HEK293 (cell line): ENCODE data around the gene BIRC7.

Experiments
- CTCF ChIA-PET: fragments of 350-600 bp; formaldehyde crosslinking; extraction: SDS; loops from one replicate; lab custom pipeline; 2021; ENCODE audit warnings: antibody characterized with exemption; lab: Yijun Ruan, JAX
- POLR2A ChIA-PET: fragments of 300-600 bp; formaldehyde crosslinking; extraction: SDS; loops from one replicate; lab custom pipeline; 2020; ENCODE audit warnings: antibody characterized with exemption, inconsistent platforms; lab: Yijun Ruan, JAX
- H3K27ac ChIP-seq: fragments of 200-500 bp; sonication (Bioruptor generic); 2 replicates; pipeline ENCODE4 v1.5.1; 2014; ENCODE audit warnings: low read depth, low read length, control low read depth, inconsistent platforms; ENCODE audit errors: extremely low read depth
- H3K36me3 ChIP-seq, 2 experiments: fragments of 200-500 bp in 1 of 2; sonication (Bioruptor generic) in 1 of 2; 1 replicate in 1 of 2; 2 replicates in 1 of 2; pipeline ENCODE4 v1.5.1; 2014 to 2017; ENCODE audit warnings: inconsistent platforms in 2 of 2, low read length in 2 of 2; ENCODE audit not compliant: control insufficient read depth in 2 of 2, insufficient read depth in 1 of 2
- H3K4me1 ChIP-seq: fragments of 200-500 bp; sonication (Bioruptor generic); 2 replicates; pipeline ENCODE4 v1.5.1; 2014; ENCODE audit warnings: mild to moderate bottlenecking, low read length, inconsistent platforms; ENCODE audit not compliant: control insufficient read depth, insufficient read depth
- H3K4me3 ChIP-seq: 2 replicates; pipeline ENCODE4 v1.5.1; 2011; ENCODE audit warnings: low read depth, mild to moderate bottlenecking, control low read depth, low read length, moderate library complexity
- H3K9me3 ChIP-seq: fragments of 200-500 bp; sonication (Bioruptor generic); 2 replicates; pipeline ENCODE4 v1.5.1; 2014; ENCODE audit warnings: low read depth, low read length, inconsistent platforms; ENCODE audit not compliant: control insufficient read depth, insufficient read depth
- MZF1 ChIP-seq: fragments of 450-650 bp; formaldehyde crosslinking; IDR thresholded peaks from 2 replicates; pipeline ENCODE4 v1.5.1; 2017; ENCODE audit warnings: missing biosample characterization, missing genetic modification characterization, borderline replicate concordance
- SCRT2 ChIP-seq: fragments of 450-650 bp; formaldehyde crosslinking; IDR thresholded peaks from 2 replicates; pipeline ENCODE4 v1.5.1; 2016; ENCODE audit warnings: missing biosample characterization, missing genetic modification characterization
- YY2 ChIP-seq: fragments of 450-650 bp; formaldehyde crosslinking; IDR thresholded peaks from 2 replicates; pipeline ENCODE4 v1.5.1; 2016; ENCODE audit warnings: missing biosample characterization, missing genetic modification characterization
- ZFP41 ChIP-seq: fragments of 450-650 bp; formaldehyde crosslinking; IDR thresholded peaks from 2 replicates; pipeline ENCODE4 v1.5.1; 2016; ENCODE audit warnings: missing biosample characterization, missing genetic modification characterization, borderline replicate concordance
- ZNF184 ChIP-seq: fragments of 450-650 bp; IDR thresholded peaks from 2 replicates; pipeline ENCODE4 v1.5.1; 2018; ENCODE audit warnings: missing biosample characterization, mild to moderate bottlenecking, missing genetic modification characterization
- ZNF214 ChIP-seq: fragments of 450-650 bp; formaldehyde crosslinking; IDR thresholded peaks from 2 replicates; pipeline ENCODE4 v1.5.1; 2017; ENCODE audit warnings: missing biosample characterization, mild to moderate bottlenecking, missing genetic modification characterization, borderline replicate concordance
- ZNF221 ChIP-seq: fragments of 450-650 bp; formaldehyde crosslinking; IDR thresholded peaks from 2 replicates; pipeline ENCODE4 v1.5.1; 2017; ENCODE audit warnings: missing biosample characterization, missing genetic modification characterization, borderline replicate concordance
- ZNF302 ChIP-seq: fragments of 450-650 bp; formaldehyde crosslinking; IDR thresholded peaks from 2 replicates; pipeline ENCODE4 v1.5.1; 2016; ENCODE audit warnings: missing biosample characterization, missing genetic modification characterization, low read depth
- ZNF350 ChIP-seq: fragments of 450-650 bp; formaldehyde crosslinking; IDR thresholded peaks from 2 replicates; pipeline ENCODE4 v1.5.0; 2017; ENCODE audit warnings: missing biosample characterization, mild to moderate bottlenecking, missing genetic modification characterization
- ZNF585B ChIP-seq: fragments of 450-650 bp; formaldehyde crosslinking; IDR thresholded peaks from 2 replicates; pipeline ENCODE4 v1.5.1; 2016; ENCODE audit warnings: missing biosample characterization, missing genetic modification characterization
- ZNF596 ChIP-seq: fragments of 450-650 bp; IDR thresholded peaks from 2 replicates; pipeline ENCODE4 v1.5.0; 2018; ENCODE audit warnings: missing biosample characterization, mild to moderate bottlenecking, missing genetic modification characterization, moderate library complexity
- ZNF623 ChIP-seq: fragments of 450-650 bp; formaldehyde crosslinking; IDR thresholded peaks from 2 replicates; pipeline ENCODE4 v1.5.1; 2016; ENCODE audit warnings: missing biosample characterization, missing genetic modification characterization
- ZNF785 ChIP-seq: fragments of 450-650 bp; formaldehyde crosslinking; IDR thresholded peaks from 2 replicates; pipeline ENCODE4 v1.5.1; 2016; ENCODE audit warnings: missing biosample characterization, missing genetic modification characterization
- ZNF792 ChIP-seq: fragments of 450-650 bp; formaldehyde crosslinking; IDR thresholded peaks from 2 replicates; pipeline ENCODE4 v1.5.1; 2016; ENCODE audit warnings: missing biosample characterization, missing genetic modification characterization
- ZNF843 ChIP-seq: fragments of 450-650 bp; formaldehyde crosslinking; IDR thresholded peaks from 2 replicates; pipeline ENCODE4 v1.5.1; 2016; ENCODE audit warnings: missing biosample characterization, missing genetic modification characterization
- TF ChIP-seq, protein P1 (sequence below): fragments of 450-650 bp; formaldehyde crosslinking; IDR thresholded peaks from 2 replicates; pipeline ENCODE4 v1.5.1; 2017; ENCODE audit warnings: missing biosample characterization, missing genetic modification characterization
- TF ChIP-seq, protein P2 (sequence below): fragments of 450-650 bp; formaldehyde crosslinking; IDR thresholded peaks from 2 replicates; pipeline ENCODE4 v1.5.1; 2016; ENCODE audit warnings: missing biosample characterization, missing genetic modification characterization
- TF ChIP-seq, protein P3 (sequence below): fragments of 450-650 bp; formaldehyde crosslinking; IDR thresholded peaks from 2 replicates; pipeline ENCODE4 v1.5.1; 2016; ENCODE audit warnings: missing biosample characterization, missing genetic modification characterization

The BIRC7 gene

DNA sequence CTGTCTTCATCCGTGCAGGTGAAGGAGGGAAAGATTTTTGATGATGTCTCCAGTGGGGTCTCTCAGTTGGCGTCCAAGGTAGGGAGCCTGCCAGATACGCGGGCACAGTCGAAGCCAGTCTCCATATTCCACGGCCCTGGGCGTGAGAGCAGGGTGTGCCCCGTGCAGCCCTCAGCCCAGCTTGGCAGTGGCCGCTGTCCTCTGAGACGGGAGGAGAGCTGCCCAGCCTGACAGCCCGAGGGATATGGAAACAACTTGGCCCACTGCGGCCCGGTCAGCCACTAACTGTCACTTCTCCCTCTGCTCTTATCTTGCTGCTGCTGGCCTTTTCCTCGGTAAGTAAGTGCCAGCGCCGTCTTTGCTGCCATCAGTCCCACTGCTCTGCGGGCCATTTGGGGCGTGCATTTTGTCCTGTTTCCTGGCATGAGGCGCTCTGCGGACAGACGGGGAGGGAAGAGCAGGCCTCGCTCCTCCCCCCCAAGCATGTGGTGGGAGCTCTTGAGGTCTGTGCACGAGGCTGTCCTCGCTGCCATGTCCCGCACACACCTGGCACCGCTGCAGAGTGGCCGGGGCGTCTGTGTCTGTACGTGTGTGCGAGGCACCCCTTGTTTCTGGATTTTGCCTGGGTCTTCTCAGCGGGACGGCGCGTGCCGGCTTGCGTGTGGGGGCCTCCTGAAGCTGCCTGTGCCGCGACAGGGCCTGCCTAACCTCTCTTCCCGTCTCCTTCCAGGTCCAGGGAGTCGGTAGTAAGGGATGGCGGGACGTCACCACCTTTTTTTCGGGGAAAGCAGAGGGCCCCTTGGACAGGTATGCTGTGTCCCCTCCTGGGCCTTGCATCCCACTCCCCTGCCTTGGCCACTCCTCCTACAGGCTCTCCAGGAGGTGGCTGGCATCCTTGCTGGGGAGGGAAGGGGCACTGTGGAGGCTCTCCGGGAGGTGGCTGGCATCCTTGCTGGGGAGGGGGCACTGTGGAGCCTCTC lies 50.2 kb downstream of the BIRC7 start (continued):
- TF ChIP-seq, protein P1, sequence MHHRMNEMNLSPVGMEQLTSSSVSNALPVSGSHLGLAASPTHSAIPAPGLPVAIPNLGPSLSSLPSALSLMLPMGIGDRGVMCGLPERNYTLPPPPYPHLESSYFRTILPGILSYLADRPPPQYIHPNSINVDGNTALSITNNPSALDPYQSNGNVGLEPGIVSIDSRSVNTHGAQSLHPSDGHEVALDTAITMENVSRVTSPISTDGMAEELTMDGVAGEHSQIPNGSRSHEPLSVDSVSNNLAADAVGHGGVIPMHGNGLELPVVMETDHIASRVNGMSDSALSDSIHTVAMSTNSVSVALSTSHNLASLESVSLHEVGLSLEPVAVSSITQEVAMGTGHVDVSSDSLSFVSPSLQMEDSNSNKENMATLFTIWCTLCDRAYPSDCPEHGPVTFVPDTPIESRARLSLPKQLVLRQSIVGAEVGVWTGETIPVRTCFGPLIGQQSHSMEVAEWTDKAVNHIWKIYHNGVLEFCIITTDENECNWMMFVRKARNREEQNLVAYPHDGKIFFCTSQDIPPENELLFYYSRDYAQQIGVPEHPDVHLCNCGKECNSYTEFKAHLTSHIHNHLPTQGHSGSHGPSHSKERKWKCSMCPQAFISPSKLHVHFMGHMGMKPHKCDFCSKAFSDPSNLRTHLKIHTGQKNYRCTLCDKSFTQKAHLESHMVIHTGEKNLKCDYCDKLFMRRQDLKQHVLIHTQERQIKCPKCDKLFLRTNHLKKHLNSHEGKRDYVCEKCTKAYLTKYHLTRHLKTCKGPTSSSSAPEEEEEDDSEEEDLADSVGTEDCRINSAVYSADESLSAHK (tag by site-specific recombination), result no peak
- TF ChIP-seq ZNF623 (tag by site-specific recombination), result no peak
- TF ChIP-seq ZNF184, result no peak
- TF ChIP-seq ZNF843 (tag by site-specific recombination), result no peak
- TF ChIP-seq ZNF785 (tag by site-specific recombination), result no peak

DNA sequence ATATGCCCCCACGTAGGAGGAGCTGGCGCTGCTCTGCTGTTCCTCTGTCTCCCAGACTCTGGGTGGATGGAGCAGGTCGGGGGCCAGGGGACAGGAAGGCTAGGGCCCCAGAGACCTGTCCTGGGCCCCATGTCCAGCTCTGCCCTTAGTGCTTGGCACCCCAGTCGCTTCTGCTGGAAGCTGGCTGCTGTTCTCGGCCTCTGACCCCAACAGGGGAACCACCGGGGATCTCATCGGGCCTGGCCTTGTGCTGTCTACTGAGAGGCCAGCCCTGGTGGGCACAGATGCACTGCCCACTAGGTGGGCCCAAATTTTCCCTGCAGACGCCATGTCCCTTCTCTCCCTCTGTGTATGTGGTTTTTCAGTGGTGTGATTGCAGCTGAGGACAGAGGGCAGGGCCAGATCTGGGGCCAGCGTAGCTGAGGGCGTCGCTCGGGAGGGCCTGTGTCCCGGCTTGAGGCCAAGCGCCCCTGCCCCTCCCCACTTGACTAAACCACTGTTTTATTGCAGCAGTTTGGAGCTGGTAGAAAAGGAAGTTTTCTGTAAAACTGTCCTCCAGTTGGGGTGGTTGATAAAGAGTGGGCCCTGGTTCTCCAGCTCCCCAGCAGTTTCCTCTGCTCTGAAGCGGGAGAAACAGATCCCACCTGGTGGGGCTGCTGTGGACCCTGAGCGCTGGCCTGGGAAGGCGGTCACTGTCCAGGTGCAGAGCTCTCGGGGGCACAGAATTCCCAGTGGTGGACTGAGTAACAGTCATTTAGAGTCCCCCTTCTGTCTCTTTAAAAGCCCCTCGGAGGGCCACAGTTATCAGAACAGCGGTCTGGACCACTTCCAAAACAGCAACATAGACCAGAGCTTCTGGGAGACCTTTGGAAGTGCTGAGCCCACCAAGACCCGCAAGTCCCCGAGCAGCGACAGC lies 51.3 kb downstream of the BIRC7 start:
- ChIA-PET CTCF (interaction anchor here (1.1 to 1.3 kb wide), 2 partner anchors 63 to 64 kb away, joined by 3 to 4 read pairs; no protein-coding TSS in a partner anchor), POLR2A (interaction anchor here (0.6 to 1.6 kb wide), 3 partner anchors 11 to 41 kb away, joined by 3 to 5 read pairs (median 3); partner anchors contain the start of gene ARFGAP1)
- no peaks in the 10 kb centered on the region for H3K4me1 ChIP-seq
- no peaks in the 10 kb centered on the region for H3K9me3 ChIP-seq
- TF ChIP-seq ZNF302, result no peak
- no peak for TF ChIP-seq YY2 (tag by site-specific recombination)
- TF ChIP-seq, protein P2, sequence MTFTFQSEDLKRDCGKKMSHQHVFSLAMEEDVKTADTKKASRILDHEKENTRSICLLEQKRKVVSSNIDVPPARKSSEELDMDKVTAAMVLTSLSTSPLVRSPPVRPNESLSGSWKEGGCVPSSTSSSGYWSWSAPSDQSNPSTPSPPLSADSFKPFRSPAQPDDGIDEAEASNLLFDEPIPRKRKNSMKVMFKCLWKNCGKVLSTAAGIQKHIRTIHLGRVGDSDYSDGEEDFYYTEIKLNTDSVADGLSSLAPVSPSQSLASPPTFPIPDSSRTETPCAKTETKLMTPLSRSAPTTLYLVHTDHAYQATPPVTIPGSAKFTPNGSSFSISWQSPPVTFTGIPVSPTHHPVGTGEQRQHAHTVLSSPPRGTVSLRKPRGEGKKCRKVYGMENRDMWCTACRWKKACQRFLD (tag by site-specific recombination), result no peak
- no peak for TF ChIP-seq ZNF350 (tag by site-specific recombination)
- TF ChIP-seq MZF1 (tag by site-specific recombination), result no peak
- TF ChIP-seq ZNF792, result no peak
- TF ChIP-seq, protein P3, sequence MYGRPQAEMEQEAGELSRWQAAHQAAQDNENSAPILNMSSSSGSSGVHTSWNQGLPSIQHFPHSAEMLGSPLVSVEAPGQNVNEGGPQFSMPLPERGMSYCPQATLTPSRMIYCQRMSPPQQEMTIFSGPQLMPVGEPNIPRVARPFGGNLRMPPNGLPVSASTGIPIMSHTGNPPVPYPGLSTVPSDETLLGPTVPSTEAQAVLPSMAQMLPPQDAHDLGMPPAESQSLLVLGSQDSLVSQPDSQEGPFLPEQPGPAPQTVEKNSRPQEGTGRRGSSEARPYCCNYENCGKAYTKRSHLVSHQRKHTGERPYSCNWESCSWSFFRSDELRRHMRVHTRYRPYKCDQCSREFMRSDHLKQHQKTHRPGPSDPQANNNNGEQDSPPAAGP (tag by site-specific recombination), result no peak
- no peak for TF ChIP-seq ZNF785 (tag by site-specific recombination)
- no peak for TF ChIP-seq SCRT2 (tag by site-specific recombination)
- no peak for TF ChIP-seq ZNF596
- TF ChIP-seq ZNF214 (tag by site-specific recombination), result no peak
- no peak for TF ChIP-seq ZNF221 (tag by site-specific recombination)
- TF ChIP-seq ZNF585B (tag by site-specific recombination), result no peak
- no peak for TF ChIP-seq ZFP41 (tag by site-specific recombination)
- peaks cover 0 to 72% of the 10 kb centered on the region in 2 experiments; a peak in 1 of 3 replicates for H3K36me3 ChIP-seq
- H3K27ac ChIP-seq, result no peak overlapping the region
- H3K4me3 ChIP-seq, result no peak overlapping the region
